Measurements from ENCODE around the gene HGD.

HGD gene

GRCh38 chr3:120713262-120713661 lies 31.2 kb upstream of the HGD start:
- Histone ChIP-seq H3K27me3 (ENCODE audit: insufficient read depth, low read depth) (no peaks in the 10 kb centered on the region), H3K4me1 (ENCODE audit: low read depth, poor library complexity, severe bottlenecking) (no peaks in the 10 kb centered on the region), H3K79me2 (ENCODE audit: insufficient read depth, low read depth) (no peaks in the 10 kb centered on the region), H2AFZ (ENCODE audit: low read depth) (no peak overlapping the region), H3K27ac (no peak overlapping the region), H4K20me1 (ENCODE audit: insufficient read depth) (no peaks in the 10 kb centered on the region), H3K9ac (no peak overlapping the region), H3K36me3 (ENCODE audit: insufficient read depth) (no peaks in the 10 kb centered on the region), H3K4me3 (IDR thresholded peaks at IDR 0.05; ENCODE audit: insufficient read depth, low read depth, low read length) (no peak overlapping the region), H3K4me2 (no peak overlapping the region)
- no peak for TF ChIP-seq CTCF (conservative IDR thresholded peaks at IDR 0.05; ENCODE audit: low read depth, low read length)

GRCh38 chr3:120710369-120710768 lies 28.3 kb upstream of the HGD start:
- Histone ChIP-seq H3K27ac (no peak overlapping the region), H3K9ac (no peak overlapping the region), H3K79me2 (ENCODE audit: insufficient read depth, low read depth) (no peaks in the 10 kb centered on the region), H3K27me3 (ENCODE audit: insufficient read depth, low read depth) (no peaks in the 10 kb centered on the region), H2AFZ (ENCODE audit: low read depth) (no peak overlapping the region), H3K36me3 (ENCODE audit: insufficient read depth) (no peaks in the 10 kb centered on the region), H3K4me2 (no peak overlapping the region), H4K20me1 (ENCODE audit: insufficient read depth) (no peaks in the 10 kb centered on the region), H3K4me3 (IDR thresholded peaks at IDR 0.05; ENCODE audit: insufficient read depth, low read depth, low read length) (no peak overlapping the region), H3K4me1 (ENCODE audit: low read depth, poor library complexity, severe bottlenecking) (no peaks in the 10 kb centered on the region)
- no peak for TF ChIP-seq CTCF (conservative IDR thresholded peaks at IDR 0.05; ENCODE audit: low read depth, low read length)

- Histone ChIP-seq H3K9ac (no peak overlapping the region), H4K20me1 (ENCODE audit: insufficient read depth) (no peaks in the 10 kb centered on the region), H3K4me3 (IDR thresholded peaks at IDR 0.05; ENCODE audit: insufficient read depth, low read depth, low read length) (no peak overlapping the region), H3K79me2 (ENCODE audit: insufficient read depth, low read depth) (no peaks in the 10 kb centered on the region), H3K27ac (no peak overlapping the region), H3K36me3 (ENCODE audit: insufficient read depth) (no peaks in the 10 kb centered on the region), H2AFZ (ENCODE audit: low read depth) (no peak overlapping the region), H3K27me3 (ENCODE audit: insufficient read depth, low read depth) (no peaks in the 10 kb centered on the region), H3K4me1 (ENCODE audit: low read depth, poor library complexity, severe bottlenecking) (no peaks in the 10 kb centered on the region), H3K4me2 (no peak overlapping the region)
- TF ChIP-seq CTCF (conservative IDR thresholded peaks at IDR 0.05; ENCODE audit: low read depth, low read length), result no peak
Observed at GRCh38 chr3:120708408-120708807, 26.4 kb upstream of the HGD start.

GRCh38 chr3:120706950-120707349 lies 24.9 kb upstream of the HGD start:
- Histone ChIP-seq H3K4me2 (no peak overlapping the region), H3K27me3 (ENCODE audit: insufficient read depth, low read depth) (no peaks in the 10 kb centered on the region), H3K27ac (no peak overlapping the region), H4K20me1 (ENCODE audit: insufficient read depth) (no peaks in the 10 kb centered on the region), H3K4me3 (IDR thresholded peaks at IDR 0.05; ENCODE audit: insufficient read depth, low read depth, low read length) (no peak overlapping the region), H3K79me2 (ENCODE audit: insufficient read depth, low read depth) (no peaks in the 10 kb centered on the region), H3K9ac (no peak overlapping the region), H3K36me3 (ENCODE audit: insufficient read depth) (no peaks in the 10 kb centered on the region), H3K4me1 (ENCODE audit: low read depth, poor library complexity, severe bottlenecking) (no peaks in the 10 kb centered on the region), H2AFZ (ENCODE audit: low read depth) (no peak overlapping the region)
- TF ChIP-seq CTCF (conservative IDR thresholded peaks at IDR 0.05; ENCODE audit: low read depth, low read length), result no peak
